VCaP (cell line): ENCODE data around the gene RBM47.

ENCODE experiments used
- H3K27ac ChIP-seq: fragments of 450-650 bp; 2 replicates; pipeline ENCODE4 v1.5.1; 2017
- CTCF ChIP-seq: fragments of 450-650 bp; conservative IDR thresholded peaks from 2 replicates; pipeline ENCODE4 v1.5.1; 2017; ENCODE audit warnings: mild to moderate bottlenecking, moderate library complexity

Gene RBM47

GRCh38 chr4:40587826-40588225, 41.8 kb downstream of the RBM47 start:
- TF ChIP-seq CTCF = no peak
- H3K27ac ChIP-seq = peak overlapping the region; percentile 72

- TF ChIP-seq CTCF = no peak
- H3K27ac ChIP-seq = peak overlapping the region; percentile 72
Observed at GRCh38 chr4:40587351-40587750, 42.3 kb downstream of the RBM47 start.

GRCh38 chr4:40586729-40587128, 42.9 kb downstream of the RBM47 start:
- TF ChIP-seq CTCF = no peak

GRCh38 chr4:40586034-40586433, 43.6 kb downstream of the RBM47 start:
- H3K27ac ChIP-seq = peak overlapping the region; percentile 72
- no peak for TF ChIP-seq CTCF

More at GRCh38 chr4:40586729-40587128, 42.9 kb downstream of the RBM47 start:
- peak overlapping the region; percentile 72 for H3K27ac ChIP-seq

GRCh38 chr4:40585201-40585799, 44.4 kb downstream of the RBM47 start:
- H3K27ac ChIP-seq = peak overlapping the region; percentile 72
- TF ChIP-seq CTCF = no peak

GRCh38 chr4:40584517-40585141, 45.0 kb downstream of the RBM47 start:
- no peak for TF ChIP-seq CTCF

GRCh38 chr4:40583850-40584439, 45.7 kb downstream of the RBM47 start:
- TF ChIP-seq CTCF = no peak

More at GRCh38 chr4:40584517-40585141, 45.0 kb downstream of the RBM47 start:
- peak overlapping the region; percentile 72 for H3K27ac ChIP-seq

More at GRCh38 chr4:40583850-40584439, 45.7 kb downstream of the RBM47 start:
- H3K27ac ChIP-seq = peak overlapping the region; percentile 72
